Bronchial smooth muscle cell (primary cell): Measurements from ENCODE around the gene INKA1. TPM values are rescaled to one million over a fixed set of nuclear protein-coding genes. Genes with fewer than 3 reads are reported as not detected.

ENCODE experiments used
- total RNA-seq: library from RNA; depleted of rRNA; stranded (reverse); fragments of >200 nt; gene quantifications from 2 replicates; pipeline ENCODE4 v1.2.1, GENCODE V29; 2014

INKA1 gene
- 10.1 and 12.1 TPM in 2 replicates for total RNA-seq

GRCh38 chr3:49802719-49803464 is at the start of gene INKA1:
INKA1 (plus strand) TSS chr3:49803261; CDS start chr3:49803393, 132 bp downstream.

GRCh38 chr3:49786357-49787181 is 16.5 kb upstream of the INKA1 start, which contains the start of gene IP6K1:
IP6K1 (minus strand) TSS chr3:49786542; CDS start chr3:49748040, 38,502 bp downstream.

GRCh38 chr3:49799761-49800160 is 3.3 kb upstream of the INKA1 start, which contains the start of gene CDHR4:
CDHR4 (minus strand) TSS chr3:49799873; CDS start chr3:49799812, 61 bp downstream.

GRCh38 chr3:49813497-49814174 is 10.6 kb downstream of the INKA1 start, which contains the start of gene UBA7:
UBA7 (minus strand) TSS chr3:49813953; CDS start chr3:49813787, 166 bp downstream.

Other genes with a start within 250 kb of the INKA1 start
- under 0.01 TPM in 2 replicates for gene BSN, start 248.8 kb upstream of the INKA1 start, total RNA-seq
- gene APEH, start 128.9 kb upstream of the INKA1 start, total RNA-seq: 103 and 115 TPM in 2 replicates
- 8.3 and 9.9 TPM in 2 replicates for gene MST1, start 113.8 kb upstream of the INKA1 start, total RNA-seq
- gene RNF123, start 113.7 kb upstream of the INKA1 start, total RNA-seq: 18.8 and 22.7 TPM in 2 replicates
- under 0.01 and 0.34 TPM in 2 replicates for gene AMIGO3, start 83.6 kb upstream of the INKA1 start, total RNA-seq
- gene GMPPB, start 79.3 kb upstream of the INKA1 start, total RNA-seq: 16.5 and 25.4 TPM in 2 replicates
- gene IP6K1, start 16.7 kb upstream of the INKA1 start, total RNA-seq: 23.2 and 31.9 TPM in 2 replicates
- 0.16 and 0.43 TPM in 2 replicates for gene CDHR4, start 3.4 kb upstream of the INKA1 start, total RNA-seq
- gene UBA7, start 10.7 kb downstream of the INKA1 start, total RNA-seq: 53.9 and 64.4 TPM in 2 replicates
- gene TRAIP, start 53.3 kb downstream of the INKA1 start, total RNA-seq: 0.77 and 2.4 TPM in 2 replicates
- gene CAMKV, start 66.6 kb downstream of the INKA1 start, total RNA-seq: not detected in 2 replicates
- 0.32 and 0.86 TPM in 2 replicates for gene MST1R, start 100.6 kb downstream of the INKA1 start, total RNA-seq
- gene MON1A, start 126.5 kb downstream of the INKA1 start, total RNA-seq: 8.4 and 11.2 TPM in 2 replicates
- gene RBM6, start 136.9 kb downstream of the INKA1 start, total RNA-seq: 32.7 and 43.5 TPM in 2 replicates